Daoy (cell line): Measurements from ENCODE around the gene GRM5. TPM values are rescaled to one million over a fixed set of nuclear protein-coding genes. Genes with fewer than 3 reads are reported as not detected.

ENCODE experiments used
- DNase-seq: peaks from one replicate; pipeline ENCODE4 v3.0.0-alpha.2; 2015; ENCODE audit warnings: low read depth
- total RNA-seq: library from RNA; depleted of rRNA; stranded (reverse); fragments of >200 nt; shearing (Covaris generic); gene quantifications from 2 replicates; pipeline ENCODE4 v1.2.3, GENCODE V29; 2014

The GRM5 gene
- total RNA-seq, 1 experiment from 2014 or later: not detected

GRCh38 chr11:88701816-88702215 is 364.0 kb downstream of the GRM5 start:
- DNase-seq: no peak

GRCh38 chr11:88697139-88697538 is 368.6 kb downstream of the GRM5 start:
- DNase-seq: no peak

- DNase-seq: peak; percentile 35
These were observed 369.9 kb downstream of the GRM5 start for GRCh38 chr11:88695689-88696414.

GRCh38 chr11:88692306-88693086 is 373.3 kb downstream of the GRM5 start:
- no peak for DNase-seq

GRCh38 chr11:88689548-88690240 is 376.1 kb downstream of the GRM5 start:
- DNase-seq: no peak

- DNase-seq: no peak
These were observed 382.8 kb downstream of the GRM5 start for GRCh38 chr11:88683024-88683423.

GRCh38 chr11:88680806-88681205 is 385.0 kb downstream of the GRM5 start:
- peak; percentile 4 for DNase-seq

- no peak for DNase-seq
These were observed 399.4 kb downstream of the GRM5 start for GRCh38 chr11:88666364-88666763.

GRCh38 chr11:88657076-88657738 is 408.6 kb downstream of the GRM5 start:
- no peak for DNase-seq

- DNase-seq: no peak
These were observed 409.5 kb downstream of the GRM5 start for GRCh38 chr11:88656283-88656682.

GRCh38 chr11:88655656-88656055 is 410.1 kb downstream of the GRM5 start:
- no peak for DNase-seq

- DNase-seq: no peak
These were observed 410.6 kb downstream of the GRM5 start for GRCh38 chr11:88655196-88655595.

- no peak for DNase-seq
These were observed 414.2 kb downstream of the GRM5 start for GRCh38 chr11:88651556-88651955.

- DNase-seq: no peak
These were observed 421.1 kb downstream of the GRM5 start for GRCh38 chr11:88644724-88645123.

- DNase-seq: no peak
These were observed 433.6 kb downstream of the GRM5 start for GRCh38 chr11:88632163-88632562.

- DNase-seq: peak; percentile 12
These were observed 434.3 kb downstream of the GRM5 start for GRCh38 chr11:88631497-88631896.

GRCh38 chr11:88629496-88629895 is 436.3 kb downstream of the GRM5 start:
- DNase-seq: peak; percentile 6

GRCh38 chr11:88626216-88626615 is 439.6 kb downstream of the GRM5 start:
- no peak for DNase-seq

- DNase-seq: no peak
These were observed 442.3 kb downstream of the GRM5 start for GRCh38 chr11:88623531-88623930.

- DNase-seq: no peak
These were observed 445.1 kb downstream of the GRM5 start for GRCh38 chr11:88620568-88621130.

GRCh38 chr11:88619656-88620385 is 446.0 kb downstream of the GRM5 start:
- DNase-seq: no peak
